IPS-15b (cell line): ENCODE measurements around the gene RASA1.
"Not testable (repeated sequence)": the region's sequence is repeated elsewhere in the genome, so short reads cannot be mapped to it uniquely, and the experiment has no call there.

Experiments
- H3K27me3 ChIP-seq: one replicate; pipeline ENCODE4 v1.6.1; 2013; ENCODE audit warnings: low read length; ENCODE audit not compliant: control insufficient read depth, insufficient read depth
- H3K36me3 ChIP-seq: one replicate; pipeline ENCODE4 v1.6.1; 2013; ENCODE audit warnings: low read length; ENCODE audit not compliant: control insufficient read depth, insufficient read depth
- H3K4me1 ChIP-seq: one replicate; pipeline ENCODE4 v1.6.1; 2013; ENCODE audit warnings: mild to moderate bottlenecking, low read length; ENCODE audit not compliant: control insufficient read depth, insufficient read depth
- H3K4me3 ChIP-seq: one replicate; pipeline ENCODE4 v1.5.1; 2013; ENCODE audit warnings: low read depth, low read length
- H3K9ac ChIP-seq: one replicate; pipeline ENCODE4 v1.6.1; 2013; ENCODE audit warnings: low read depth, mild to moderate bottlenecking, low read length
- H3K9me3 ChIP-seq: one replicate; pipeline ENCODE4 v1.6.1; 2013; ENCODE audit warnings: mild to moderate bottlenecking, low read length; ENCODE audit not compliant: control insufficient read depth, insufficient read depth

Gene RASA1

DNA sequence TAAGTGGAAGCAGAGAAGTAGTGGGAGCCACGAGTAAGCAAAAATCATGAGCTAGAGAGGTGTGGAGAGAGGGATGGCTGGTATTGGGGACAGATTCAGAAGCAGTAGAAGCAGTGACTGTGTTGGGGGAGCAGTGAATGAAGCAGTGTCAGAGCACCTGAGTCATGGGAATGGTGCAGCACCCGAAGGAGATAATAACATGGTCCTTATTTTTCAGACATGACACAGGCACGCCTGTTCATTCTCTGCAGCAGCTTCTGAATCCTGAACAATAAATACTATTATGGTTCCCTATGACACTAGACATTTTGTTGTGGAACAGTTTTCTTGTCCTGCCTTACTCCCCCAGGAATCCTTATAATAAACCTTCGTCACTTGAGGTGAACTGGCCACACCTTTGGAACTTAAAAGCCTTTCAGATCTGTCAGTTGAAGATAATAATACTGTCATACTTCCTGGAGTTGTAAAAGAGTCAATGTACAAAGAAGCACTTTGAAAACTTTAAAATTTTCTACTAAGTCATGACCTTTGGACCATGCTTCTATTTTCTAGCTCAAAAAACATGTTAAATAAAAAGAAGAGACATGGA lies 7.0 kb upstream of the RASA1 start:
- no peaks in the 10 kb centered on the region for H3K9me3 ChIP-seq
- H3K9ac ChIP-seq: no peak overlapping the region
- H3K4me1 ChIP-seq: peaks cover 7% of the 10 kb centered on the region
- H3K27me3 ChIP-seq: peaks cover 29% of the 10 kb centered on the region
- H3K36me3 ChIP-seq: no peaks in the 10 kb centered on the region
- no peak overlapping the region for H3K4me3 ChIP-seq

DNA sequence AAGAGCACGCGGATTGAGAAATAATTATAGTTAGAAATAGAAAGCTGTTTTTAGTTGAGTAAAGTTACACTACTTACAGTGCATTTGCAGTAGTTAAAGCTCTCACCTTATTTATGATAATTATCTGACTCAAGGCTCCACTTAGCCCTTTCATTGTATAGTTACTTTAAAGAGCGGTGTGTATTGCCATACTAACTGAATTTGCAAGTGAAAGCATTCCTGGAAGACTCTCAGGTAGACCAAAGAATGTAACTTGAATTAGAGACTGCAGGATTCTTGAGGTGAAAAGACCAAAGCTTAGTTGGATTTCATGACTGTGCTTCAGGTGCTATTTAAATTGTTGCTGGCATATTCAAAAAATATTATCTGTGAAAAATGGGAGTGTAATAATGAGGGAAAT lies 4.2 kb upstream of the RASA1 start:
- no peaks in the 10 kb centered on the region for H3K9me3 ChIP-seq
- no peak overlapping the region for H3K9ac ChIP-seq
- H3K4me3 ChIP-seq: no peak overlapping the region
- H3K27me3 ChIP-seq: peaks cover 38% of the 10 kb centered on the region
- peaks cover 10% of the 10 kb centered on the region for H3K4me1 ChIP-seq
- no peaks in the 10 kb centered on the region for H3K36me3 ChIP-seq

DNA sequence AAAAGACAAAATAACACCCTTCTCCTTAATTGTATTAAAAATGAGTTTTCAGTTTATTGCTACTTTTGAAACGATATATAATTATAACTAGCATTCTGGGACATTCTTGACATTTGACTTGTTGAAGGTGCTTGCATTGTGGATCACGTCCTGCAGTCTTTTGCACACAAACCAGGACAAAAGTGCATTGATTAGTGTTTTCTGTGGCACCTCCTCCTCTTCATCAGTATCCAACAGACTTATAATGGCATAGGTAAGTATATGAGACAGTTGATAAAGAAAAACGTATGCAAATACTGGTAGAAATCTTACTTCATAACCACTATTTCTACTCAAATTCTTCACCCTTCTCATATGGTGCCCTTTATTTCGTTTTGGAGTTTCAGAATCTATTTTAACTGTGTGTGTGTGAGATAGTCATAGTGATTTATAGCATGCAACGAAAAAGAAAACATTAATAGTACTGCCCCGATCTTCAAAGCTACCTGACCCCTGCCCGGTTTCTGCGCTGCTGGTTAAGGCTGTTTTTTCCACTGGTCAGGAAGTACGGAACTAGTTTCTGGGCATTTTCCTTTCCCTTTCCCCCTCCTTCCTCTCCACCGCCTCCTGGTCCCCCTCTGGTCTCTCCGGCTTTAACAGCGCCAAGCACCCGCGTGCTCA lies 639 bp upstream of the RASA1 start:
- no peaks in the 10 kb centered on the region for H3K9me3 ChIP-seq
- peak overlapping the region; percentile 99 for H3K4me3 ChIP-seq
- no peaks in the 10 kb centered on the region for H3K36me3 ChIP-seq
- H3K4me1 ChIP-seq: peaks cover 12% of the 10 kb centered on the region
- H3K9ac ChIP-seq: peak overlapping the region; percentile 74
- peaks cover 35% of the 10 kb centered on the region for H3K27me3 ChIP-seq

DNA sequence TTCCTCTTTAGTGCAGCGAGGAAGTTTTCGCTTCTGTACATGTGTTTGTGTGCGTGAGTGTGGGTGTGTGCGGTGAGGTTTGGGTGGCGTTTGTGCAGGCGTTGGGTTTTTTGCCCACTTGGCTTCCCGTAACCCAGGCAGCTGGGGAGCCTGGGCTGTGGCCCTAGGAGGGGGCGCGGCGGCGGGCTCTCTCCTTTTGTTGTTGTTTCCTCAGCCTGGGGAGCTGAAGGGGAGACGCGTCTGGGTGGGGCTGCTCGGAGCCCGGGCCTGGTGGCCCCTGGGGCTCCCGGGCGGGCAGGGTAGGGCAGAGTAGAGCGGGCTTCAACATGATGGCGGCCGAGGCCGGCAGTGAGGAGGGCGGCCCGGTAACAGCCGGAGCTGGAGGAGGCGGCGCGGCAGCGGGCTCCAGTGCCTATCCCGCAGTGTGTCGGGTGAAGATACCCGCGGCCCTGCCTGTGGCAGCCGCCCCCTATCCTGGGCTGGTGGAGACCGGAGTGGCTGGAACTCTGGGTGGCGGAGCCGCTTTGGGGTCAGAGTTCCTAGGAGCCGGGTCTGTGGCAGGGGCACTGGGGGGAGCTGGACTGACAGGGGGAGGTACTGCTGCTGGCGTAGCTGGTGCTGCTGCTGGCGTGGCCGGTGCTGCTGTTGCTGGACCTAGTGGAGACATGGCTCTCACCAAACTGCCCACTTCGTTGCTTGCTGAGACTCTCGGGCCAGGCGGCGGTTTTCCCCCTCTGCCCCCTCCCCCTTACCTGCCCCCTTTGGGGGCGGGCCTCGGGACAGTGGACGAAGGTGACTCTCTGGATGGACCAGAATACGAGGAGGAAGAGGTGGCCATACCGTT lies 665 bp downstream of the RASA1 start:
- Histone ChIP-seq H3K9me3 (no peaks in the 10 kb centered on the region), H3K9ac (peak overlapping the region; percentile 76), H3K4me1 (peaks cover 8% of the 10 kb centered on the region), H3K4me3 (peak overlapping the region; percentile 99), H3K27me3 (peaks cover 25% of the 10 kb centered on the region), H3K36me3 (no peaks in the 10 kb centered on the region)

DNA sequence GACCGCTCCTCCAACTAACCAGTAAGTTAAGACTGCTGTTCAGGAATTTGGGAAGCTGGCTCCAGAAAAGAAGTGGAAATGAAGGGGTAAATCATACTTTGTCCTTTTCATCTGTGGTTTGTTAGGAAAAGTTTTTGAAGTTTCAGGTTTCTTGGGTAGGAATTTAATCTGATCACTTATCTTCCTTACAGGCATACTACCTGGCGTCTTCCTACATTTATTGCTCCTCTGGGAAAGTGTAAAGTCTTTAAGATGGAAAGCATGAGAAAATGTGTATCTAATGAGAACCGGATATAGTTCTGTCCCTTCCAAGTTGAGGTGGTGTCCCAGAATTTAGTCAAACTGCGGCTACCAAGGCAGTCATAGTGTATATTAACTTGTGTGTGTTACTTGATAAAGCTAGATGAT lies 1.3 kb downstream of the RASA1 start:
- H3K9ac ChIP-seq: peak overlapping the region; percentile 76
- peaks cover 6% of the 10 kb centered on the region for H3K4me1 ChIP-seq

DNA sequence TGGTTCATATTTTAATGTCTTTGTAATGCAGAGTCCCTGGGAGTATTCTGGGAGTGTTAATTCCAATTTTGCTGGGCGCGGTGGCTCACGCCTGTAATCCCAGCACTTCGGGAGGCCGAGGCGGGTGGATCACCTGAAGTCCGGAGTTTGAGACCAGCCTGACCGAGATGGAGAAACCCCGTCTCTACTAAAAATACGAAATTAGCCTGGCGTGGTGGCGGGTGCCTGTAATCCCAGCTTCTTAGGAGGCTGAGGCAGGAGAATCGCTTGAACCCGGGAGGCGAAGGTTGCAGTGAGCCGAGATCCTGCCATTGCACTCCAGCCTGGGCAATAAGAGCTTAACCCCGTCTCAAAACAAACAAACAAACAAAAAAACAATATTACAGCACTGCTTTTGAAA lies 3.2 kb downstream of the RASA1 start:
- not testable (repeated sequence) for H3K36me3 ChIP-seq, H3K4me1 ChIP-seq, H3K4me3 ChIP-seq, H3K27me3 ChIP-seq, H3K9me3 ChIP-seq, H3K9ac ChIP-seq

More for the DNA sequence above, 1.3 kb downstream of the RASA1 start:
- Histone ChIP-seq H3K36me3 (no peaks in the 10 kb centered on the region), H3K9me3 (no peaks in the 10 kb centered on the region), H3K4me3 (peak overlapping the region; percentile 99), H3K27me3 (peaks cover 25% of the 10 kb centered on the region)

DNA sequence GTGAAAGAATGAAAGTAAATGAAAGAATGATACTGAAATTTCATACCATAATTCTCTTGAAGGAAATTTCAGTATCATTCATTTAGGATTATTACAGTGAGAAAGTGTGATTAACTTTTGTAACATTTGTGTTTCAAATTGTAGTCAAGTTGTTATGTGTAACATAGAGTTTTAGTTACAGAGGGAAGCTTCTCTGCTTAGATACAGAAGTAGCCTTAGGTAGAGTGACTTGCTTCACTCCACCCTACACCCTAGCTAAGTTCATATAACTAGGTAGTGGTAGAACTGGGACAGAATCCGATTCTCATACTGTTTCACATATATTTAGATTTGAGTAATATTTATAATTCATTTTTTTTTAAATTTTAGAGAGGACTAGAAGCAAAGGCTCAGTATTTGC lies 9.0 kb downstream of the RASA1 start:
- no peaks in the 10 kb centered on the region for H3K36me3 ChIP-seq
- no peaks in the 10 kb centered on the region for H3K9me3 ChIP-seq
- no peak overlapping the region for H3K4me3 ChIP-seq
- H3K4me1 ChIP-seq: no peaks in the 10 kb centered on the region
- H3K27me3 ChIP-seq: no peaks in the 10 kb centered on the region
- H3K9ac ChIP-seq: no peak overlapping the region

DNA sequence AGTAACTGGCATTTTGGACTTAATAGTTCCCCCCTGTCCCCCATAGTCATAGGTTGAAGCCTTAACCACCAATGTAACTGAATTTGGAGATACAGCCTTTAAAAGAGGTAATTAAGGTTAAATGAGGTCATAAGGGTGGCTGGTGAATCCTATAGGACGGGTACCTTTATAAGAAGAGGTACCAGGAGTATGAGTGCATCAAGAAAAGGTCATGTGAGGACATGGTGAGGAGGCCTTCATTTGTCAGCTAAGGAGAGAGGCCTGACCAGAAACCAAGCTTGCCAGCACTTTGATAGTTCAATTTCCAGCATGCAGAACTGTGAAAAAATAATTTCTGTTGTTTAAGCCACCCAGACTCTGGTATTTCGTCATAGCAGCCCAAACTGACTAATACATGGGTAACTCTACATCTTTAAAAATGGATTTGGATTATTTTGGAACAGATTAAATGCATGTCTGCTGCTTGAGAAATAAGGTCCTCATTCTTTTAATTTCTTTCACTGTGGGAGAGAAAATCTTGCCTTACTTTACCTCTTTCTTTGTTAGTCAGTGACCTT lies 9.7 kb downstream of the RASA1 start:
- no peak overlapping the region for H3K4me3 ChIP-seq
- no peak overlapping the region for H3K9ac ChIP-seq
- no peaks in the 10 kb centered on the region for H3K27me3 ChIP-seq
- no peaks in the 10 kb centered on the region for H3K9me3 ChIP-seq
- no peaks in the 10 kb centered on the region for H3K4me1 ChIP-seq
- no peaks in the 10 kb centered on the region for H3K36me3 ChIP-seq

DNA sequence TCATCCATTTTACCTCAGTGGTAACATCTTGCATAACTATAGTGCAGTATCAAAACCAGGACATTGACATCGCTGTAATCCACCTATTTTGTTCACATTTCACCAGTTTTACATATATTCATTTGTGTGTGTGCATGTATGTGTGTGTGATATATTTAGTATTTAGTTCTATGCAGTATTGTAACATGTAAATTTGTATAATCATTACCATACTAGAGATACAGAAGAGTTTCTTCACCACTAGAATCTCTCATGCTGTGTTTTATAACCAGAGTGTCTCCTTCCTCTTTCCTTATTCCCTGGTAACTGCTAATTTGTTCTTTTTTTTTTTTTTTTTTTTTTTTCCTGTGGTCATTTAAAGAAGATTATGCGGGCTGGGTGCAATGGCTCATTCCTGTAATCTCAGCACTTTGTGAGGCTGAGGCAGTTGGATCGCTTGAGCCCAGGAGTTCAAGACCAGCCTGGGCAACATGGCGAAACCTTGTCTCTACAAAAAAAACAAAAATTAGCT lies 11.0 kb downstream of the RASA1 start:
- Histone ChIP-seq H3K4me1 (no peaks in the 10 kb centered on the region), H3K27me3 (no peaks in the 10 kb centered on the region), H3K36me3 (no peaks in the 10 kb centered on the region)

DNA sequence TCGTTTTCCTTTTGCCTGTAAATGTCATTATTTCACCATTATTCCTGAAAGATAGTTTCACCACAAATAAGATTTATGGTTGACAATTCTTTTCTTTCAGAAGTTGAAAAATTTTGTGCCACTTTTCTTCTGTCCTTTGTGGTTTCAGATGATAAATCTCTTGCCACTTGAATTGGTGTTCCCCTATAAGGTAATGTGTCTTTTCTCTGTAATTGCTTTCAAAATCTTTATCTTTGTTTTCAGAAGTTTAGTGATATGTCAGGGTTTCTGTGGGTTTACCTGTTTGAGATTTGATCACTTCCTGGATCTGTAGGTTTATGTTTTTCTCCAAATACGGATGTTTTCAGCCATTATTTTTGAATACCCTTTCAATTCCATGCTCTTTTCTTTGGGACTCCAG lies 14.6 kb downstream of the RASA1 start:
- H3K4me3 ChIP-seq: no peak overlapping the region
- H3K4me1 ChIP-seq: no peaks in the 10 kb centered on the region
- H3K9me3 ChIP-seq: no peaks in the 10 kb centered on the region
- no peaks in the 10 kb centered on the region for H3K27me3 ChIP-seq
- no peaks in the 10 kb centered on the region for H3K36me3 ChIP-seq
- no peak overlapping the region for H3K9ac ChIP-seq

More for the DNA sequence above, 11.0 kb downstream of the RASA1 start:
- H3K9me3 ChIP-seq: no peaks in the 10 kb centered on the region
- no peak overlapping the region for H3K9ac ChIP-seq
- H3K4me3 ChIP-seq: no peak overlapping the region

DNA sequence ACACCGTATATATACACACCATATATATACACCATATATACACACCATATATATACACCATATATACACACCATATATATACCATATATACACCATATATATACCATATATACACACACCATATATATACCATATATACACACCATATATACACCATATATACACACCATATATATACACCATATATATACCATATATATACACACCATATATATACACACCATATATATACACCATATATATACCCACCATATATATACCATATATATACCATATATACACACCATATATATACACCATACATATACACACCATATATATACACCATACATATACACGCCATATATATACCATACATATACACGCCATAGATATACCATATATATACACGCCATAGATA lies 19.6 kb downstream of the RASA1 start:
- not testable (repeated sequence) for H3K4me1 ChIP-seq, H3K36me3 ChIP-seq, H3K27me3 ChIP-seq, H3K9ac ChIP-seq, H3K9me3 ChIP-seq, H3K4me3 ChIP-seq
